Kidney (tissue), 14 donors: ENCODE data around the gene RPS4Y2. TPM values are rescaled to one million over a fixed set of nuclear protein-coding genes. Genes with fewer than 3 reads are reported as not detected.

Experiments used
- DNase-seq, 5 donors: peaks; one replicate each; pipeline ENCODE4 v3.0.0-alpha.2; 2013 to 2020
- FAIRE-seq: peaks from 2 replicates; lab custom pipeline; 2012; peaks lifted over from hg19 to GRCh38; lab: Jason Lieb, UNC
- H3K27ac ChIP-seq, 2 donors: one replicate each; pipeline ENCODE4 v1.7.0; 2013; ENCODE audit warnings: low read depth in 2 of 2, low read length in 2 of 2, inconsistent platforms in 1 of 2
- H3K27me3 ChIP-seq: one replicate; pipeline ENCODE4 v1.7.1; 2013; ENCODE audit warnings: low read length, inconsistent platforms; ENCODE audit not compliant: control insufficient read depth, insufficient read depth
- H3K36me3 ChIP-seq, 3 donors: one replicate each; pipeline versions ENCODE4 v1.7.0 to v1.7.1; 2013; ENCODE audit warnings: low read length in 3 of 3, control low read depth in 1 of 3, inconsistent platforms in 1 of 3; ENCODE audit not compliant: insufficient read depth in 3 of 3, control insufficient read depth in 2 of 3
- H3K4me1 ChIP-seq, 3 donors: one replicate each; pipeline versions ENCODE4 v1.7.0 to v1.7.1; 2013; ENCODE audit warnings: low read length in 3 of 3, inconsistent platforms in 1 of 3, low read depth in 1 of 3; ENCODE audit not compliant: control insufficient read depth in 2 of 3, insufficient read depth in 2 of 3
- H3K4me3 ChIP-seq, 3 donors: one replicate each; pipeline versions ENCODE4 v1.7.0 to v1.8.1; 2013; ENCODE audit warnings: low read length in 3 of 3, control low read depth in 1 of 3, inconsistent platforms in 1 of 3
- H3K9ac ChIP-seq, 3 donors: one replicate each; pipeline versions ENCODE4 v1.7.0 to v1.7.1; 2013; ENCODE audit warnings: low read length in 3 of 3, control low read depth in 1 of 3, inconsistent platforms in 1 of 3
- H3K9me3 ChIP-seq, 3 donors: one replicate each; pipeline versions ENCODE4 v1.7.0 to v1.7.1; 2013; ENCODE audit warnings: low read length in 3 of 3, control low read depth in 1 of 3, inconsistent platforms in 1 of 3; ENCODE audit not compliant: control insufficient read depth in 2 of 3, insufficient read depth in 1 of 3
- CTCF ChIP-seq: IDR thresholded peaks from 3 replicates; pipeline ENCODE4 v1.5.1; 2012; ENCODE audit warnings: mild to moderate bottlenecking, moderate library complexity, borderline replicate concordance; ENCODE audit not compliant: insufficient read depth; ENCODE audit errors: extremely low read depth
- intact Hi-C: fragments of 100-400 bp; cut with DNase I; formaldehyde crosslinking; loops from one replicate; pipeline ENCODE4 v1.11.1; 2022
- polyA plus RNA-seq: library from polyadenylated mRNA; stranded (reverse); fragments of 350-450 nt; fragmentation: Illumina TruSeq; extraction: RNeasy Lipid Tissue Mini Kit (QIAGEN cat#74804); gene quantifications from one replicate; pipeline ENCODE4 v1.2.3, GENCODE V29; 2014; ENCODE audit warnings: low read depth, low replicate concordance; ENCODE audit not compliant: insufficient read depth
- total RNA-seq: library from RNA; stranded (reverse); fragmentation: NEBNext Ultra II Directional; extraction: Animal tissue kit (Norgen Biotek cat#: 25700); gene quantifications from one replicate; pipeline ENCODE4 v1.2.1, GENCODE V29; 2021
- donor health status: control.
- donor health status: control.
- donor health status: control.
- donor health status: control.
- donor health status: control.
- donor health status: DM: yes; HTN: yes; CAD: no.
- donor health status: Normal renal cell carcinoma (clear cell type).

Gene RPS4Y2
- total and polyA plus RNA-seq, 2 donors from 2014 or later: not detected

GRCh38 chrY:20746919-20747318, 9.0 kb upstream of the RPS4Y2 start:
- DNase-seq (no peak), FAIRE-seq (no peak)
- Histone ChIP-seq H3K27ac (no peak overlapping the region), H3K9ac (no peak overlapping the region), H3K4me3 (no peak overlapping the region), H3K9me3 (no peaks in the 10 kb centered on the region), H3K27me3 (no peaks in the 10 kb centered on the region), H3K4me1 (no peaks in the 10 kb centered on the region), H3K36me3 (no peaks in the 10 kb centered on the region)
- no peak for TF ChIP-seq CTCF
- intact Hi-C loops: no loop called here

DNA sequence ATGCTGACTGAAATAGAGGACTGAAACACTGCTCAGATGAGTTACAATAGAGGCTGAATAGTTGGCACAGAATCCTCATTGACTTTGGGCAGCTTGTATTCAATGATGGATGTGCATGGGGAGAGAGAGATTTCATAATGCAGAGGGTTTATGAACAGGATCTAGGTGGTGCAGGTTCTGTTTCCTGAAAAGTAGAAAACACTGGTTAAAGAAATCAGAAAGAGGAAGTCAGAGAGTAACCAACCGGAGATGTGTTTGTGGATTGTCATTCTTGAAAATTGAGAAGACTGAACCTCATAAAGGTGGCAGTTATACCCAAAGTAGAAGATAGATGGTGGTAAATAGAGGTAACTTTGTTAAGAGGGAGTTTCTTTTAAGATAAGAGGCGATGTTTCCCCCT, 8.0 kb downstream of the RPS4Y2 start:
- H3K27me3 ChIP-seq: no peaks in the 10 kb centered on the region
- H3K4me3 ChIP-seq: no peak overlapping the region
- H3K36me3 ChIP-seq: no peaks in the 10 kb centered on the region
- no peaks in the 10 kb centered on the region for H3K4me1 ChIP-seq
- DNase-seq (no peak), FAIRE-seq (no peak)
- no peak overlapping the region for H3K9ac ChIP-seq
- H3K27ac ChIP-seq: no peak overlapping the region
- TF ChIP-seq CTCF: no peak
- intact Hi-C loops: no loop called here
- H3K9me3 ChIP-seq: no peaks in the 10 kb centered on the region

DNA sequence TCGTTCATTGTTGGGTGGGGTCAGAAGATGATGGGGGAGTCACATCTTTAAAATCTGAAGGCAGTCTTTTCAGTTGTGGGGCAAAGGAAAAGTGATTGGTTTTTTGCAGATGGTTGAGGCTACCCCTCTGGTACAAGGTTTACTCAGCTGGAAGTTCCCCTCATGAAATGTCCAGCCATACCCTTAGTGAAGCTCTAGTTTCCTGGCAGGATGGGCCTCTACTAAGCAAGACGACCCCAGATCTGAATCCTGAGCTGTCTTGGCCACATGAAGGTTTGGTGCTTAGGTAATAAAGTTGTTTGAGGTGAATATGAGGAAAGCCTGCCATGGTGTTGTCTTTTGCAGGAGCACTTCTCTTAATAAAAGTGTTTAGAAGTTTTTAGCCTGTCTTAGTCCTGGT, 9.2 kb downstream of the RPS4Y2 start:
- DNase-seq (no peak), FAIRE-seq (no peak)
- Histone ChIP-seq H3K9me3 (no peaks in the 10 kb centered on the region), H3K9ac (no peak overlapping the region), H3K4me3 (no peak overlapping the region), H3K27ac (no peak overlapping the region), H3K36me3 (no peaks in the 10 kb centered on the region), H3K27me3 (no peaks in the 10 kb centered on the region), H3K4me1 (no peaks in the 10 kb centered on the region)
- intact Hi-C loops: no loop called here
- no peak for TF ChIP-seq CTCF

GRCh38 chrY:20770755-20771154, 14.8 kb downstream of the RPS4Y2 start:
- no peaks in the 10 kb centered on the region for H3K36me3 ChIP-seq
- DNase-seq (no peak), FAIRE-seq (no peak)
- H3K27me3 ChIP-seq: no peaks in the 10 kb centered on the region
- H3K4me1 ChIP-seq: no peaks in the 10 kb centered on the region
- intact Hi-C loops: no loop called here
- no peak overlapping the region for H3K27ac ChIP-seq
- H3K9ac ChIP-seq: no peak overlapping the region
- H3K4me3 ChIP-seq: no peak overlapping the region
- no peaks in the 10 kb centered on the region for H3K9me3 ChIP-seq
- TF ChIP-seq CTCF: no peak
